22Rv1 (cell line): Measurements from ENCODE around the gene MYL10.

Experiments used
- ZFX ChIP-seq: fragments of 450-650 bp; IDR thresholded peaks from 2 replicates; pipeline ENCODE4 v1.6.1; 2017; ENCODE audit warnings: antibody characterized with exemption, borderline replicate concordance
- TF ChIP-seq, protein P1 (sequence below): fragments of 450-650 bp; IDR thresholded peaks from 2 replicates; pipeline ENCODE4 v1.5.1; 2017; ENCODE audit warnings: mild to moderate bottlenecking

DNA sequence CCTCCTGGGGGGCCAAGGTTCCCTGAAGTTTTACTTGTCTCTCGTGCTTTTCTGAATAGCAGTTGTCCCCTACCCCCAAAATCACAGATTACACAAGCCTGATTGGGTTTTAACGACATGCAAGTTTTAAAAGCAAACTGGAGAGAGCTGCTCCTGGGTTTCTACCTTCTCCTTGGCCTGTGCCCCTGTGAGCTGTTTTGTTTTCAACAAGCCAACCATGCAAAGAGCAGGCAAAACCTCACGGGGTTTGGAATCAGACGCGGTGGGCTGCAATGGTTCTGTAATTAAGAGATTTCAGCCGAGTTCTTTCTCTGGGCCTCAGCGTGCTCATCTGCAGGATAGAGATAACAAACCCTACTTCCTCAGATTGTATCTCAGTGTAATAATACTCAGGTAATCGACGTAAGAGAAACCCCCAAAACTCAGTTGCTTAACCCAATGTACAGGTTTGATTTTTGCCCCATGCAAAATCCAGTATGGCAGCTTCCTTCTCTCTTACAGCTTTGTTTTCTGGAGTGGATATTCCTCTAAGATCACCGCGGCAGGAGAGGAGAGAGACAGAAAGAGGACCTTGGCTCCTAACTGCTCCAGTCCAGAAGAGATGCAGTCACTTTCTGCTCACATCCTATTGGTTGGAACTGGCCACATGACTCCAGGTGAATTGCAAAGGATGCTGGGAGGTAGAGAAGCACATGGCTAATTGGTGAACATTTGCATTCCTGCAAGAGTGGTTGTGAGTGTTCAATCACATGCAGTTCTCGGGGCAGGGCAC is 42.0 kb downstream of the MYL10 start:
- TF ChIP-seq, protein P1, sequence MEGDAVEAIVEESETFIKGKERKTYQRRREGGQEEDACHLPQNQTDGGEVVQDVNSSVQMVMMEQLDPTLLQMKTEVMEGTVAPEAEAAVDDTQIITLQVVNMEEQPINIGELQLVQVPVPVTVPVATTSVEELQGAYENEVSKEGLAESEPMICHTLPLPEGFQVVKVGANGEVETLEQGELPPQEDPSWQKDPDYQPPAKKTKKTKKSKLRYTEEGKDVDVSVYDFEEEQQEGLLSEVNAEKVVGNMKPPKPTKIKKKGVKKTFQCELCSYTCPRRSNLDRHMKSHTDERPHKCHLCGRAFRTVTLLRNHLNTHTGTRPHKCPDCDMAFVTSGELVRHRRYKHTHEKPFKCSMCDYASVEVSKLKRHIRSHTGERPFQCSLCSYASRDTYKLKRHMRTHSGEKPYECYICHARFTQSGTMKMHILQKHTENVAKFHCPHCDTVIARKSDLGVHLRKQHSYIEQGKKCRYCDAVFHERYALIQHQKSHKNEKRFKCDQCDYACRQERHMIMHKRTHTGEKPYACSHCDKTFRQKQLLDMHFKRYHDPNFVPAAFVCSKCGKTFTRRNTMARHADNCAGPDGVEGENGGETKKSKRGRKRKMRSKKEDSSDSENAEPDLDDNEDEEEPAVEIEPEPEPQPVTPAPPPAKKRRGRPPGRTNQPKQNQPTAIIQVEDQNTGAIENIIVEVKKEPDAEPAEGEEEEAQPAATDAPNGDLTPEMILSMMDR, result no peak
- TF ChIP-seq ZFX, result no peak
